Hepatocyte (in vitro differentiated cells): ENCODE results near the gene KDF1. TPM values are rescaled to one million over a fixed set of nuclear protein-coding genes. Genes with fewer than 3 reads are reported as not detected.

Experiments
- DNase-seq: peaks from one replicate; pipeline ENCODE4 v3.0.0-alpha.2; 2016; ENCODE audit warnings: low spot score
- H2AFZ ChIP-seq: fragments of 200-600 bp; sonication (generic); 2 replicates; pipeline ENCODE4 v1.6.0; 2016; ENCODE audit warnings: antibody characterized with exemption, mild to moderate bottlenecking
- H3K27ac ChIP-seq: fragments of 200-600 bp; sonication (generic); 2 replicates; pipeline ENCODE4 v1.5.1; 2016; ENCODE audit warnings: mild to moderate bottlenecking
- H3K27me3 ChIP-seq: fragments of 200-600 bp; sonication (generic); 2 replicates; pipeline ENCODE4 v1.6.1; 2016
- H3K36me3 ChIP-seq: fragments of 200-600 bp; sonication (generic); replicated peaks from 2 replicates; pipeline ENCODE4 v1.5.1; 2016; ENCODE audit warnings: low read depth; ENCODE audit not compliant: insufficient read depth
- H3K4me1 ChIP-seq: fragments of 200-600 bp; sonication (generic); 2 replicates; pipeline ENCODE4 v1.5.1; 2016; ENCODE audit warnings: mild to moderate bottlenecking, moderate library complexity; ENCODE audit not compliant: insufficient read depth
- H3K4me2 ChIP-seq: fragments of 200-600 bp; sonication (generic); 2 replicates; pipeline ENCODE4 v1.6.0; 2016
- H3K4me3 ChIP-seq: fragments of 200-600 bp; sonication (generic); 2 replicates; pipeline ENCODE4 v1.5.1; 2016; ENCODE audit warnings: mild to moderate bottlenecking
- H3K79me2 ChIP-seq: fragments of 200-600 bp; sonication (generic); 2 replicates; pipeline ENCODE4 v1.6.0; 2017; ENCODE audit warnings: mild to moderate bottlenecking
- H3K9me2 ChIP-seq: fragments of 200-600 bp; sonication (generic); replicated peaks from 2 replicates; pipeline ENCODE4 v1.6.0; 2017; ENCODE audit warnings: mild to moderate bottlenecking; ENCODE audit not compliant: insufficient read depth
- H3K9me3 ChIP-seq: fragments of 200-600 bp; sonication (generic); 2 replicates; pipeline ENCODE4 v1.5.1; 2016; ENCODE audit warnings: low read depth, mild to moderate bottlenecking
- H4K20me1 ChIP-seq: fragments of 200-600 bp; sonication (generic); 2 replicates; pipeline ENCODE4 v1.6.0; 2016; ENCODE audit warnings: mild to moderate bottlenecking; ENCODE audit not compliant: insufficient read depth, poor library complexity, severe bottlenecking
- EZH2 ChIP-seq: fragments of 200-600 bp; sonication (generic); IDR thresholded peaks from 2 replicates; pipeline ENCODE4 v1.6.1; 2016; ENCODE audit warnings: antibody characterized with exemption, mild to moderate bottlenecking, borderline replicate concordance
- EZH2phosphoT487 ChIP-seq: fragments of 200-600 bp; sonication (generic); IDR thresholded peaks from one replicate; pipeline ENCODE4 v1.6.1; 2018; ENCODE audit warnings: antibody characterized with exemption, mild to moderate bottlenecking, low read depth, moderate library complexity; ENCODE audit not compliant: unreplicated experiment, severe bottlenecking
- WGBS: methylation state at CpG from one replicate; pipeline ENCODE4 v1.1.6; 2016; ENCODE audit warnings: low lambda C conversion rate; ENCODE audit errors: missing lambda C conversion rate; 5-methylcytosine and 5-hydroxymethylcytosine counted together
- polyA plus RNA-seq: library from polyadenylated mRNA; unstranded; fragments of >200 nt; fragmentation: Nextera tagmentation; extraction: Ambion mirVana; gene quantifications from 2 replicates; pipeline ENCODE4 v1.2.1, GENCODE V29; 2016
- total RNA-seq: library from RNA; depleted of rRNA; stranded (reverse); fragments of >200 nt; gene quantifications from 2 replicates; pipeline ENCODE4 v1.2.3, GENCODE V29; 2014
- TF ChIP-seq, protein P1 (sequence below): fragments of 200-600 bp; sonication (generic); IDR thresholded peaks from 2 replicates; pipeline ENCODE4 v1.5.1; 2016; ENCODE audit warnings: antibody characterized with exemption, mild to moderate bottlenecking; ENCODE audit not compliant: poor library complexity

KDF1 gene
- total and polyA plus RNA-seq, 2 experiments from 2014 or later: 10.5 to 21.9 TPM

DNA sequence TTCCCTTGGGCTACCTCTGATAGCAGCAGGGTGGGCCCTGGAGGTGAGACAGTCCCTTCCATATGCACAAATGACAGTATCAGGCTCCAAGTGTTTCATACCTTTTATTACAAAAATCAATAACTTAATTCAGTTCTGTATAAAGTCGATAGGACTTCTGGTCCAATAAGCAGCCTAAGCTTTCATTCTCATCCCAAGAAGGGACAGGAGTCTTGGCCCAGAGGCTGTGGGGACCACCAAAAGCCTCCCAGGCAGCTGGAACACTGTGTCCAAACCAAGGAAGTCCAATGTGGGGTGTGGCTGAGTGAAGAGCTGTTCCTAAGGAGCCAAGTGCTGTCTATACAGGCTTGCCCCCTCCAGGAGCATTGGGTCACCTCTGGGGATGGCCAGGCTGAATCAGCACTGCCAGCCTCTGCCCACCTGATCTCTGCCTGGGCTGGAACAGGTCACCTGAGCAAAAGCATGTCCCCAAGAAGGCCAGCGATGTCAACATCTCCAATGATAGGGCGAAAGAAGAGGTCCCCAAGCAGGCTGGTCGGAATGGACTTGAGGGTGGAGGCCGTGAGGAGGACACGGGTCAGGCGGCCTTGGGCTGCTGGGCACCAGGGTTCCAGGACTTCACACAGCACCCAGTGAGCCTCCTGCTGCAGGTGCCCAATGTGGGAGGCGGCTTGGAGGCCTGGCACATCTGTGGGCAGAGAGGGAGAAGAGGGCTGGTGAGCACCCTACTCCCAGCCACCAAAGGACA, 48.7 kb downstream of the KDF1 start:
- H3K4me2 ChIP-seq: peak overlapping the region; percentile 70
- H4K20me1 ChIP-seq: no peaks in the 10 kb centered on the region
- H3K27ac ChIP-seq: peak overlapping the region; percentile 61
- H3K36me3 ChIP-seq: no peaks in the 10 kb centered on the region
- no peaks in the 10 kb centered on the region for H3K9me3 ChIP-seq
- no peak overlapping the region for H3K4me3 ChIP-seq
- TF ChIP-seq, protein P1, sequence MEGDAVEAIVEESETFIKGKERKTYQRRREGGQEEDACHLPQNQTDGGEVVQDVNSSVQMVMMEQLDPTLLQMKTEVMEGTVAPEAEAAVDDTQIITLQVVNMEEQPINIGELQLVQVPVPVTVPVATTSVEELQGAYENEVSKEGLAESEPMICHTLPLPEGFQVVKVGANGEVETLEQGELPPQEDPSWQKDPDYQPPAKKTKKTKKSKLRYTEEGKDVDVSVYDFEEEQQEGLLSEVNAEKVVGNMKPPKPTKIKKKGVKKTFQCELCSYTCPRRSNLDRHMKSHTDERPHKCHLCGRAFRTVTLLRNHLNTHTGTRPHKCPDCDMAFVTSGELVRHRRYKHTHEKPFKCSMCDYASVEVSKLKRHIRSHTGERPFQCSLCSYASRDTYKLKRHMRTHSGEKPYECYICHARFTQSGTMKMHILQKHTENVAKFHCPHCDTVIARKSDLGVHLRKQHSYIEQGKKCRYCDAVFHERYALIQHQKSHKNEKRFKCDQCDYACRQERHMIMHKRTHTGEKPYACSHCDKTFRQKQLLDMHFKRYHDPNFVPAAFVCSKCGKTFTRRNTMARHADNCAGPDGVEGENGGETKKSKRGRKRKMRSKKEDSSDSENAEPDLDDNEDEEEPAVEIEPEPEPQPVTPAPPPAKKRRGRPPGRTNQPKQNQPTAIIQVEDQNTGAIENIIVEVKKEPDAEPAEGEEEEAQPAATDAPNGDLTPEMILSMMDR: no peak
- TF ChIP-seq EZH2: no peak
- TF ChIP-seq EZH2phosphoT487: no peak
- H2AFZ ChIP-seq: no peak overlapping the region
- no peaks in the 10 kb centered on the region for H3K9me2 ChIP-seq
- no peak for DNase-seq
- H3K27me3 ChIP-seq: no peaks in the 10 kb centered on the region
- peaks cover 36% of the 10 kb centered on the region for H3K4me1 ChIP-seq
- peaks cover 18% of the 10 kb centered on the region for H3K79me2 ChIP-seq
- WGBS: 90% methylated on average over 8 of the region's 8 CpGs

DNA sequence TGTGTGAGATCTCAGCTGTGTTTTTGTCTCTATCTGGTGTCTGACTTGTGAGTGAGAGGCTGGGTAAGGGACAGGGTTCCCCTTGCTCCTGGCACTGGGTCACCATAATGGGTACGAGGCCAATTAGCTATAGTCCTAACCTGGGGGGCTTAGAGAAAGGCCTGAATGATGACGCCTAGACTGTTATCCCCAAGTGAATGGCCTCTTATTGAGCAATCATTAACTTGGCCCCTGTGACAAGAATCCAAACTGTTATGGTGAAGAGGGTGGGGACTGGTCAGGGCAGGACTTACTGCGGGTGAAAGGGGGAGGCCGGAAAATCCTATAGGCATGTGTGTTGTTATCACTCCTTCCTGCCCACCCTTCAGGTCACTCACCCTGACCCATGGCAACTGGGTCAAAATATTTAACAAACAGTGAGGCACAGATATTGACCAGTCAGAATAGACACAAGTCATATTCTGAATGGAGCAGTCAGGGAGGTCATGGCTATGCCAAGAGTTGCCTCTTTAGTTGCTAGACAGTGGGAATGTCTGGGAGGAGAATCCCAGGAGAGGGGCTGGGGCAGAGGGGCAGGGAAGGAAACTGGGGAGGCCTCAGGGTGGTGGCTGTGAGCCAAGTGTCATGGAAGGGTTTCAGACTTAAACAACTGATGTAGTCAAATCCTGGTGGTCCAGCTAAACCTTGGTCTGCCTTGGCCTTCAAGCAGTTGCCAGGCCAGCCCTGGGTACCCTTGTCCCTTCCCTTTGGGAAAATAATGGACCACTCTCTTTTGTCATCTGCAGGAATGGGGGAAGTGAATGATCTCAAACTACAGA, 49.7 kb downstream of the KDF1 start:
- H4K20me1 ChIP-seq: no peaks in the 10 kb centered on the region
- peaks cover 18% of the 10 kb centered on the region for H3K79me2 ChIP-seq
- H3K27me3 ChIP-seq: no peaks in the 10 kb centered on the region
- 55% methylated on average over 4 of the region's 4 CpGs for whole genome bisulfite sequencing
- no peaks in the 10 kb centered on the region for H3K36me3 ChIP-seq
- no peaks in the 10 kb centered on the region for H3K9me3 ChIP-seq
- no peak overlapping the region for H3K4me3 ChIP-seq
- TF ChIP-seq, protein P1: no peak
- no peak for TF ChIP-seq EZH2
- TF ChIP-seq EZH2phosphoT487: no peak
- H2AFZ ChIP-seq: no peak overlapping the region
- peaks cover 36% of the 10 kb centered on the region for H3K4me1 ChIP-seq
- H3K9me2 ChIP-seq: no peaks in the 10 kb centered on the region
- peak overlapping the region; percentile 61 for H3K27ac ChIP-seq
- DNase-seq: peak; percentile 46
- peak overlapping the region; percentile 70 for H3K4me2 ChIP-seq

GRCh38 chr1:26909951-26910342, 50.3 kb downstream of the KDF1 start:
- Histone ChIP-seq H2AFZ (no peak overlapping the region), H3K4me3 (no peak overlapping the region), H3K9me2 (no peaks in the 10 kb centered on the region), H3K27me3 (no peaks in the 10 kb centered on the region), H3K79me2 (peaks cover 18% of the 10 kb centered on the region), H3K4me2 (no peak overlapping the region), H3K27ac (peak overlapping the region; percentile 61), H3K36me3 (no peaks in the 10 kb centered on the region), H3K4me1 (peaks cover 30% of the 10 kb centered on the region), H4K20me1 (no peaks in the 10 kb centered on the region), H3K9me3 (no peaks in the 10 kb centered on the region)
- TF ChIP-seq EZH2 (no peak), EZH2phosphoT487 (no peak)
- TF ChIP-seq, protein P1: no peak
- 88% methylated on average over 3 of the region's 3 CpGs for WGBS
- DNase-seq: no peak
